Activated T-helper 1 cell treated with Interleukin-2 at 50 U/mL for 16 hours (primary cell): ENCODE measurements around the gene MED12.

Experiments used
- DNase-seq: peaks from one replicate; pipeline ENCODE4 v3.0.0-alpha.2; 2020; ENCODE audit warnings: low read depth

MED12 gene

GRCh38 chrX:71107762-71108360, 10.5 kb upstream of the MED12 start:
- peak; percentile 18 for DNase-seq

- DNase-seq = no peak
Observed at GRCh38 chrX:71109051-71109450, 9.3 kb upstream of the MED12 start.

- peak; percentile 65 for DNase-seq
Observed at GRCh38 chrX:71111141-71111843, 7.1 kb upstream of the MED12 start, which contains the start of gene IL2RG. TSS of gene IL2RG (minus strand) at chrX:71111577. CDS start at chrX:71111539, 38 bp downstream.

- DNase-seq = no peak
Observed at GRCh38 chrX:71111921-71112431, 6.4 kb upstream of the MED12 start.

GRCh38 chrX:71117358-71117757, 1.0 kb upstream of the MED12 start:
- DNase-seq = no peak

- no peak for DNase-seq
Observed at GRCh38 chrX:71118985-71119535, 664 bp downstream of the MED12 start.

GRCh38 chrX:71128166-71128833, 9.9 kb downstream of the MED12 start:
- no peak for DNase-seq

- DNase-seq = peak; percentile 60
Observed at GRCh38 chrX:71128915-71129765, 10.7 kb downstream of the MED12 start.

GRCh38 chrX:71131510-71131909, 13.1 kb downstream of the MED12 start:
- no peak for DNase-seq

GRCh38 chrX:71140440-71140839, 22.0 kb downstream of the MED12 start:
- no peak for DNase-seq

- no peak for DNase-seq
Observed at GRCh38 chrX:71143508-71143907, 25.1 kb downstream of the MED12 start.

- no peak for DNase-seq
Observed at GRCh38 chrX:71144651-71145050, 26.3 kb downstream of the MED12 start, which contains the start of gene NLGN3. TSS of gene NLGN3 (plus strand) at chrX:71144841. CDS start at chrX:71147750, 2,909 bp downstream.

GRCh38 chrX:71147496-71148277, 29.3 kb downstream of the MED12 start:
- DNase-seq = no peak

GRCh38 chrX:71148278-71148663, 29.9 kb downstream of the MED12 start:
- no peak for DNase-seq

GRCh38 chrX:71151366-71151765, 33.0 kb downstream of the MED12 start:
- DNase-seq = no peak

GRCh38 chrX:71154196-71154595, 35.8 kb downstream of the MED12 start:
- no peak for DNase-seq

GRCh38 chrX:71154641-71155040, 36.2 kb downstream of the MED12 start:
- no peak for DNase-seq

- no peak for DNase-seq
Observed at GRCh38 chrX:71158603-71159002, 40.2 kb downstream of the MED12 start.

GRCh38 chrX:71159335-71159734, 40.9 kb downstream of the MED12 start:
- no peak for DNase-seq

GRCh38 chrX:71160475-71160874, 42.1 kb downstream of the MED12 start:
- no peak for DNase-seq

- DNase-seq = no peak
Observed at GRCh38 chrX:71162981-71163380, 44.6 kb downstream of the MED12 start.
